Measurements from ENCODE around the gene ZNF598. TPM values are rescaled to one million over a fixed set of nuclear protein-coding genes. Genes with fewer than 3 reads are reported as not detected.

Gene ZNF598
- total and polyA plus RNA-seq, 2 of the 13 experiments (the other 11 are each of a cell fraction or from before 2014, with no cell fraction given), result 13.5 to 14.2 TPM

GRCh38 chr16:2035431-2036199, 26.0 kb upstream of the ZNF598 start (continued):
- TF ChIP-seq ZBTB10 (CRISPR knock-in tag; IDR thresholded peaks at IDR 0.05; ENCODE audit: borderline replicate concordance) (no peak), LCORL (IDR thresholded peaks at IDR 0.05) (no peak; the same call in 1 of the 2 replicates), LCORL (CRISPR knock-in tag; IDR thresholded peaks at IDR 0.05) (peak; percentile 98), ZBTB26 (CRISPR knock-in tag; IDR thresholded peaks at IDR 0.05; ENCODE audit: borderline replicate concordance) (no peak), CTCF (CRISPR knock-in tag; IDR thresholded peaks at IDR 0.05) (no peak), PLRG1 (conservative IDR thresholded peaks at IDR 0.05) (no peak), ARNT2 (CRISPR knock-in tag; IDR thresholded peaks at IDR 0.05; ENCODE audit: low read depth) (peak; percentile 88), PHF5A (CRISPR knock-in tag; IDR thresholded peaks at IDR 0.05; ENCODE audit: low read depth, unreplicated experiment) (no peak), BCLAF1 (IDR thresholded peaks at IDR 0.05) (no peak), ZNF646 (CRISPR knock-in tag; IDR thresholded peaks at IDR 0.05) (no peak), ZNF510 (CRISPR knock-in tag; IDR thresholded peaks at IDR 0.05; ENCODE audit: low read depth) (no peak), ZNF232 (CRISPR knock-in tag; IDR thresholded peaks at IDR 0.05; ENCODE audit: borderline replicate concordance) (no peak), NFKBIZ (CRISPR knock-in tag; IDR thresholded peaks at IDR 0.05) (peak; percentile 75; the same call in 1 of the 2 replicates)

Measured in HepG2 (cell line).